Cardiac muscle cell (in vitro differentiated cells and primary cell): ENCODE data around the gene MAP2K7. TPM values are rescaled to one million over a fixed set of nuclear protein-coding genes. Genes with fewer than 3 reads are reported as not detected.
"Not testable (repeated sequence)": the region's sequence is repeated elsewhere in the genome, so short reads cannot be mapped to it uniquely, and the experiment has no call there.

Experiments used
- DNase-seq, 2 donors: peaks; one replicate each; pipeline versions ENCODE4 v3.0.0 to v3.0.0-alpha.2; 2010 to 2017; ENCODE audit warnings: low read depth in 1 of 2, low spot score in 1 of 2
- H3K27ac ChIP-seq: fragments of 200-600 bp; sonication (generic); 2 replicates; pipeline ENCODE4 v1.5.1; 2016
- H3K27me3 ChIP-seq: fragments of 200-600 bp; sonication (generic); 2 replicates; pipeline ENCODE4 v1.6.0; 2016; ENCODE audit warnings: control low read depth
- H3K36me3 ChIP-seq: fragments of 200-600 bp; sonication (generic); 2 replicates; pipeline ENCODE4 v1.5.1; 2016; ENCODE audit warnings: control low read depth
- H3K4me1 ChIP-seq: fragments of 200-600 bp; sonication (generic); 2 replicates; pipeline ENCODE4 v1.8.1; 2017; ENCODE audit warnings: low read depth, mild to moderate bottlenecking, mixed run types
- H3K4me3 ChIP-seq: fragments of 200-600 bp; sonication (generic); 2 replicates; pipeline ENCODE4 v1.5.1; 2016; ENCODE audit warnings: mild to moderate bottlenecking
- H3K9me3 ChIP-seq: fragments of 200-600 bp; sonication (generic); 2 replicates; pipeline ENCODE4 v1.5.1; 2017; ENCODE audit warnings: low read depth, mild to moderate bottlenecking, control low read depth
- polyA plus RNA-seq: library from polyadenylated mRNA; unstranded; fragments of >200 nt; fragmentation: Nextera tagmentation; extraction: Ambion mirVana; gene quantifications from 2 replicates; pipeline ENCODE4 v1.2.1, GENCODE V29; 2016
- total RNA-seq: library from RNA; depleted of rRNA; stranded (reverse); fragments of >200 nt; gene quantifications from 2 replicates; pipeline ENCODE4 v1.2.3, GENCODE V29; 2016
- TF ChIP-seq, protein P1 (sequence below): IDR thresholded peaks from 2 replicates; pipeline ENCODE4 v1.5.1; 2012; ENCODE audit warnings: low read depth, mild to moderate bottlenecking, low read length

MAP2K7 gene
- total and polyA plus RNA-seq, 2 experiments from 2014 or later, result 12.4 to 24.1 TPM

DNA sequence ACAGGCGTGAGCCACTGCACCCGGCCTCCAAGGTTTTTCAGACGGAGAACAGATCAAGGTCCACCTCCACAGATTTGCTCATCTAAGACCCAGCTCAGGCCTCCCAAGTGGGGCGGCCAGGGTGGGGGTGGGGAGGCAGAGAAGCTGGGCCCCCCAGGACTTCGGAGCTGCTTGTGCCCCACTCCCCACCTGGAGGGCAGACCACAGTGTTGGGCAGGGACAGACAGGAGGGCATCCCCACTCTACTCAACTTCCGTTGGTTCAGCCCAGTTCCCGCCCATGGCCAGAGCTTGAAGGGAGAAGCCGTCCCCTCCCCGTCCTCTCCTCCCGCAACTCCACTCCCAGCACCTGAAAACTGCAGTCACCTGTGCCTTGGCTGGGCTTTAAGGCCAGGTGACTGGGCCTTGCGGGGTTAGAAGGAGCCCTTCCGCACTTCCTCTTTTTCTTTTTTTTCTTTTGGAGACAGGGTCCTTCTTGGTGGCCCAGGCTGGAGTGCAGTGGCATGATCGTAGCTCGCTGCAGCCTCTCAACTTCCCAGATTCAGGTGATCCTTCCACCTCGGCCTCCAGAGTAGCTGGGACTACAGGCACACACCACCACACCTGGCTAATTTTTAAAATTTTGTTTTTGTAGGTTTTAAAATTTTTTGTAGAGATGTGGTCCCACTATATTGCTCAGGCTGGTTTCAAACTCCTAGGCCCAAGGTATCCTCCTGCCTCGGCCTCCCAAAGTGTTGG, 16.1 kb upstream of the MAP2K7 start:
- Histone ChIP-seq H3K9me3 (no peaks in the 10 kb centered on the region), H3K27me3 (peaks cover 8% of the 10 kb centered on the region), H3K4me1 (no peaks in the 10 kb centered on the region), H3K27ac (no peak overlapping the region), H3K36me3 (no peaks in the 10 kb centered on the region), H3K4me3 (no peak overlapping the region)
- no peak for DNase-seq
- TF ChIP-seq, protein P1, sequence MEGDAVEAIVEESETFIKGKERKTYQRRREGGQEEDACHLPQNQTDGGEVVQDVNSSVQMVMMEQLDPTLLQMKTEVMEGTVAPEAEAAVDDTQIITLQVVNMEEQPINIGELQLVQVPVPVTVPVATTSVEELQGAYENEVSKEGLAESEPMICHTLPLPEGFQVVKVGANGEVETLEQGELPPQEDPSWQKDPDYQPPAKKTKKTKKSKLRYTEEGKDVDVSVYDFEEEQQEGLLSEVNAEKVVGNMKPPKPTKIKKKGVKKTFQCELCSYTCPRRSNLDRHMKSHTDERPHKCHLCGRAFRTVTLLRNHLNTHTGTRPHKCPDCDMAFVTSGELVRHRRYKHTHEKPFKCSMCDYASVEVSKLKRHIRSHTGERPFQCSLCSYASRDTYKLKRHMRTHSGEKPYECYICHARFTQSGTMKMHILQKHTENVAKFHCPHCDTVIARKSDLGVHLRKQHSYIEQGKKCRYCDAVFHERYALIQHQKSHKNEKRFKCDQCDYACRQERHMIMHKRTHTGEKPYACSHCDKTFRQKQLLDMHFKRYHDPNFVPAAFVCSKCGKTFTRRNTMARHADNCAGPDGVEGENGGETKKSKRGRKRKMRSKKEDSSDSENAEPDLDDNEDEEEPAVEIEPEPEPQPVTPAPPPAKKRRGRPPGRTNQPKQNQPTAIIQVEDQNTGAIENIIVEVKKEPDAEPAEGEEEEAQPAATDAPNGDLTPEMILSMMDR, result no peak

DNA sequence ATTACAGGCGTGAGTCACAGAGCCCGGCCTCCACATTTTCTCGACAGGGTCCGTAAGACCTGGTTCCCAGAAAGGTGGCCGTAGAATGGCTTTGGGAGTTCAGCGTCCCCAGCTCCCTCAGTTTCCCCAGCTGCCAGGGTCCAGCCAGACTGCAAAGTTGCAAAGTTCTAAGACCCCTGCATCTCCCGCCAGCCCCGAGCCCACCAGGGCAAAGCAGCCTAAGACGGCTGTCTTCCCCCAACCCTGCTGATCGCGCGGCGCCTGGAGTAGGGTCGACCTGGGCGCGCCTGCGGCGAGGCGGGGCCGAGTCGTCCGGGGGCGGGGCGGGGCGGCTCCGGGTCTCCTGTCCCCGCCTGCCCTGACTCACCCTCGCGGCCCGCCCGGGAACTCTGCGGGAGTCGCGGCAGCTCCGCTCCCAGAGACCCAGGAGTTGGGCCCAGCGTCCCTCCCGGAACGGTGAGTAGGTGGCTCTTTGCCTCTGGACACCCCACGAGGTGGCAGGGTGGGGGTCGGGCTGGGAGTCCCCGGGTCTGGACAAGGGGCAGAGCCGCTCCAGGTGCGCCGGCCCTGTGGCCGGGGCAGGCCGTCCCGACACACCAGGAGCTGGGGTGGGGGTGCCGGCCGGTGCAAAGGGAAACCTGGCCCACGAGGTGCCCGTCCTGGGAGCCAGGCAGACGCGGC, 15.4 kb upstream of the MAP2K7 start, which contains the start of gene LRRC8E:
Gene LRRC8E (plus strand): TSS at position 366 of the 681 bp plus-strand sequence. CDS start 7,094 bp downstream, outside the sequence.
- peaks cover 8% of the 10 kb centered on the region for H3K27me3 ChIP-seq

DNA sequence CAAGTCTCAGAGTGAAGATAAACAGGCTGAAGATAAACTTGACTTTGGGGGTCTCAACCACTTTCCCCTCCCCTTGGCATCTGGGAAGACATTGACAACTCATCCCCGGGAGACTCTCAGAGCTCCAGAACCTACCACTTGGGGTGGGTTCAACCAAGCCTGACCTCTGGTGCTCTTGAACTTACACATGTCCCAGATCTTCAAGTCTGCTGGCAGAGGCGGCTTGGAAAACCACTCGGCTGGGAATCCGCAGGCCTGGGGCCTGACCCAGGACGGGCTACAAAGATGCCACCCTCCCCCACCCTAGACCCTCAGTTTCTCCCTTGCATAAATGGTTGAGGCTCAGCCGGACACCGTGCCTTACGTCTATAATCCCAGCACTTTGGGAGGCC, 14.9 kb upstream of the MAP2K7 start:
- Histone ChIP-seq H3K4me1 (no peaks in the 10 kb centered on the region), H3K4me3 (peak overlapping the region; percentile 26), H3K36me3 (no peaks in the 10 kb centered on the region), H3K27ac (no peak overlapping the region), H3K9me3 (no peaks in the 10 kb centered on the region), H3K27me3 (peaks cover 8% of the 10 kb centered on the region)
- no peak for DNase-seq
- TF ChIP-seq, protein P1, result no peak

More for the DNA sequence above, 15.4 kb upstream of the MAP2K7 start, which contains the start of gene LRRC8E:
- DNase-seq, result peak; percentile 76
- Histone ChIP-seq H3K9me3 (no peaks in the 10 kb centered on the region), H3K36me3 (no peaks in the 10 kb centered on the region), H3K4me3 (peak within 1 kb of the TSS; percentile 26), H3K27ac (no peak within 1 kb of the TSS), H3K4me1 (no peaks in the 10 kb centered on the region)
- TF ChIP-seq, protein P1, result no peak

DNA sequence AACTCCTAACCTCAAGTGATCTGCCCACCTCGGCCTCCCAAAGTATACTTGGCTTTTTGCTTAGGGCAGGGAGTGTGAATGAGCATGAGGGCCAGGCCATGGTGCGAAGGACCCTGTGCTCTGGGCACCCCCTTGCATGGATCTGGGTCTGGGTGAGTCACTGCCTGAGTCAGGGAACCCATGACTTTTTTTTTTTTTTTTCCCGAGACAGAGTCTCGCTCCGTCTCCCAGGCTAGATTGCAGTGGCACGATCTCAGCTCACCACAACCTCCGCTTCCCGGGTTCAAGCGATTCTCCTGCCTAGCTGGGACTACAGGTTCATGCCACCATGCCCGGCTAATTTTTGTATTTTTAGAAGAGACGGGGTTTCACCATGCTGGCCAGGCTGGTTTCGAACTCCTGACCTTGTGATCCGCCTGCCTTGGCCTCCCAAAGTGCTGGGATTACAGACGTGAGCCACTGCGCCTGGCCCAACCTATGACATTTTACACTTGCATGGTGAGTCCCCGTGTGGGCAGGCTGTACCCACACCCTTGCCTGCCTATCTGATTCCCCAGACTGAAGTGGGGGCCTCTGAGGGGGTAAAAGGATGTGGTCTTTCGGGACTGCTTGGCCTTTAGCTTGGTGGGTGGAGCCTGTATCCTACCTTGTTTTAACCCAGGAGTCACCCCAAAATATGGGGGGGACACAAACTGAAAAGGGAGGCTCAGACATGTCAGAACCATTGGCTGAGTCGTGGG, 10.1 kb upstream of the MAP2K7 start:
- H3K4me1 ChIP-seq, DNase-seq, H3K27ac ChIP-seq, H3K27me3 ChIP-seq, H3K4me3 ChIP-seq, H3K9me3 ChIP-seq, H3K36me3 ChIP-seq: not testable (repeated sequence)

DNA sequence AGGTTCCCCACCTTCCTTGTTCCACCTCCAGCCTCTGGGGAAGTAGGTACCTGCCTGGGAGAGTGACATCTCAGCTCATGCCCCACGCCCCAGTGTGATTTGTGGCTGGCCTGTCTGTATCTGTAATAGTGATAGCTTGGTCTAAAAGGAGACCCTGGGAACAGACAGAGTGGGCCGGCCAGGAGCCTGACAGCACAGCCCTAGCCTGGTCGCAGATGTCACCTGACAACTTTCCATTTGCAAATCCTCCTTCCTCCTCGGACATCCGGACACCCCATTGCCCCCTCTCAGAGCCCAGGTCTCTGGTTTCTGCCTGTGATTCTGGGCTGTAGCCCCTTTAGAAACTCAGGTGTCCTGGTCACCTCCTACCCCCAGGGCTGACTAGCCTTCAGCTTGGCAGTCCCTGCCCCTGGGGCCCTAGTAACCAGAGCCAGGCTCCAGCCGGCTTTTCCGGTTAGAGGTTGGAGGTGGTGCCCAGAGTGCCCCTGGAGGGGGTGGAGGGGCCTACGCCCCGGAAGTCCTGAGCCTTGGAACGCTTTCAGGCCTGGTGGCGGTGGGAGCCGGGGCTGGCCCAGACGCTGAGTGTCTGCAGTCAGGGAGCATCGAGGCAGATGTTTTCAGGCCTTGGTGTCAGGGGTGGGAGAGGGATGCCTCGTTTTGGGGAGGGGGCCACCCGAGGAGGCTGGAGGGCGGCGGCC, 8.9 kb upstream of the MAP2K7 start:
- no peak for DNase-seq
- no peaks in the 10 kb centered on the region for H3K27me3 ChIP-seq
- H3K4me3 ChIP-seq, result no peak overlapping the region
- TF ChIP-seq, protein P1, result no peak
- no peaks in the 10 kb centered on the region for H3K9me3 ChIP-seq
- H3K36me3 ChIP-seq, result no peaks in the 10 kb centered on the region
- peak overlapping the region; percentile 12 for H3K27ac ChIP-seq
- H3K4me1 ChIP-seq, result no peaks in the 10 kb centered on the region
